HEK293 (cell line): ENCODE results near the gene TAOK3.

Source experiments
- CTCF ChIA-PET: fragments of 350-600 bp; formaldehyde crosslinking; extraction: SDS; loops from one replicate; lab custom pipeline; 2021; ENCODE audit warnings: antibody characterized with exemption; lab: Yijun Ruan, JAX
- POLR2A ChIA-PET: fragments of 300-600 bp; formaldehyde crosslinking; extraction: SDS; loops from one replicate; lab custom pipeline; 2020; ENCODE audit warnings: antibody characterized with exemption, inconsistent platforms; lab: Yijun Ruan, JAX
- H3K27ac ChIP-seq: fragments of 200-500 bp; sonication (Bioruptor generic); 2 replicates; pipeline ENCODE4 v1.5.1; 2014; ENCODE audit warnings: low read depth, low read length, control low read depth, inconsistent platforms; ENCODE audit errors: extremely low read depth
- H3K36me3 ChIP-seq, 2 experiments: fragments of 200-500 bp in 1 of 2; sonication (Bioruptor generic) in 1 of 2; 1 replicate in 1 of 2; 2 replicates in 1 of 2; pipeline ENCODE4 v1.5.1; 2014 to 2017; ENCODE audit warnings: inconsistent platforms in 2 of 2, low read length in 2 of 2; ENCODE audit not compliant: control insufficient read depth in 2 of 2, insufficient read depth in 1 of 2
- H3K4me1 ChIP-seq: fragments of 200-500 bp; sonication (Bioruptor generic); 2 replicates; pipeline ENCODE4 v1.5.1; 2014; ENCODE audit warnings: mild to moderate bottlenecking, low read length, inconsistent platforms; ENCODE audit not compliant: control insufficient read depth, insufficient read depth
- H3K4me3 ChIP-seq: 2 replicates; pipeline ENCODE4 v1.5.1; 2011; ENCODE audit warnings: low read depth, mild to moderate bottlenecking, control low read depth, low read length, moderate library complexity
- H3K9me3 ChIP-seq: fragments of 200-500 bp; sonication (Bioruptor generic); 2 replicates; pipeline ENCODE4 v1.5.1; 2014; ENCODE audit warnings: low read depth, low read length, inconsistent platforms; ENCODE audit not compliant: control insufficient read depth, insufficient read depth
- AEBP2 ChIP-seq: fragments of 450-650 bp; formaldehyde crosslinking; IDR thresholded peaks from 2 replicates; pipeline ENCODE4 v1.5.1; 2016; ENCODE audit warnings: missing biosample characterization, missing genetic modification characterization, borderline replicate concordance
- BCL11B ChIP-seq: fragments of 450-650 bp; formaldehyde crosslinking; IDR thresholded peaks from 2 replicates; pipeline ENCODE4 v1.5.1; 2016; ENCODE audit warnings: low read depth, missing biosample characterization, missing genetic modification characterization
- GLIS1 ChIP-seq: fragments of 450-650 bp; formaldehyde crosslinking; IDR thresholded peaks from 2 replicates; pipeline ENCODE4 v1.5.1; 2016; ENCODE audit warnings: missing biosample characterization, missing genetic modification characterization
- MEIS1 ChIP-seq: sonication (generic); formaldehyde crosslinking; IDR thresholded peaks from 2 replicates; pipeline ENCODE4 v1.8.1; 2022; ENCODE audit warnings: missing genetic modification reagents, mild to moderate bottlenecking, borderline replicate concordance
- REST ChIP-seq: fragments of 450-650 bp; formaldehyde crosslinking; IDR thresholded peaks from 2 replicates; pipeline ENCODE4 v1.5.1; 2016; ENCODE audit warnings: missing biosample characterization, missing genetic modification characterization
- WT1 ChIP-seq: fragments of 450-650 bp; formaldehyde crosslinking; IDR thresholded peaks from 2 replicates; pipeline ENCODE4 v1.5.1; 2016; ENCODE audit warnings: missing biosample characterization, missing genetic modification characterization
- ZNF266 ChIP-seq: fragments of 450-650 bp; formaldehyde crosslinking; IDR thresholded peaks from 2 replicates; pipeline ENCODE4 v1.5.1; 2016; ENCODE audit warnings: missing biosample characterization, missing genetic modification characterization, low read depth
- ZNF292 ChIP-seq: fragments of 450-650 bp; formaldehyde crosslinking; IDR thresholded peaks from 2 replicates; pipeline ENCODE4 v1.5.1; 2016; ENCODE audit warnings: low read depth, missing biosample characterization, missing genetic modification characterization, borderline replicate concordance
- ZNF416 ChIP-seq: fragments of 450-650 bp; formaldehyde crosslinking; IDR thresholded peaks from 2 replicates; pipeline ENCODE4 v1.5.1; 2016; ENCODE audit warnings: missing biosample characterization, missing genetic modification characterization
- ZNF423 ChIP-seq: fragments of 450-650 bp; formaldehyde crosslinking; IDR thresholded peaks from 2 replicates; pipeline ENCODE4 v1.5.1; 2016; ENCODE audit warnings: missing biosample characterization, missing genetic modification characterization
- ZNF555 ChIP-seq: fragments of 450-650 bp; formaldehyde crosslinking; conservative IDR thresholded peaks from 2 replicates; pipeline ENCODE4 v1.5.1; 2017; ENCODE audit warnings: missing biosample characterization, mild to moderate bottlenecking, missing genetic modification characterization, inconsistent platforms
- ZNF580 ChIP-seq: fragments of 450-650 bp; formaldehyde crosslinking; IDR thresholded peaks from 2 replicates; pipeline ENCODE4 v1.5.1; 2016; ENCODE audit warnings: missing biosample characterization, missing genetic modification characterization
- ZNF621 ChIP-seq: fragments of 450-650 bp; formaldehyde crosslinking; IDR thresholded peaks from 2 replicates; pipeline ENCODE4 v1.5.1; 2017; ENCODE audit warnings: missing biosample characterization, missing genetic modification characterization
- ZNF639 ChIP-seq: fragments of 450-650 bp; formaldehyde crosslinking; IDR thresholded peaks from 2 replicates; pipeline ENCODE4 v1.5.1; 2016; ENCODE audit warnings: missing biosample characterization, missing genetic modification characterization
- ZNF785 ChIP-seq: fragments of 450-650 bp; formaldehyde crosslinking; IDR thresholded peaks from 2 replicates; pipeline ENCODE4 v1.5.1; 2016; ENCODE audit warnings: missing biosample characterization, missing genetic modification characterization
- ZSCAN16 ChIP-seq: fragments of 450-650 bp; formaldehyde crosslinking; IDR thresholded peaks from 2 replicates; pipeline ENCODE4 v1.5.1; 2016; ENCODE audit warnings: missing biosample characterization, missing genetic modification characterization
- TF ChIP-seq, protein P1 (sequence below): fragments of 450-650 bp; formaldehyde crosslinking; IDR thresholded peaks from 2 replicates; pipeline ENCODE4 v1.5.1; 2016; ENCODE audit warnings: missing biosample characterization, missing genetic modification characterization

Gene TAOK3

DNA sequence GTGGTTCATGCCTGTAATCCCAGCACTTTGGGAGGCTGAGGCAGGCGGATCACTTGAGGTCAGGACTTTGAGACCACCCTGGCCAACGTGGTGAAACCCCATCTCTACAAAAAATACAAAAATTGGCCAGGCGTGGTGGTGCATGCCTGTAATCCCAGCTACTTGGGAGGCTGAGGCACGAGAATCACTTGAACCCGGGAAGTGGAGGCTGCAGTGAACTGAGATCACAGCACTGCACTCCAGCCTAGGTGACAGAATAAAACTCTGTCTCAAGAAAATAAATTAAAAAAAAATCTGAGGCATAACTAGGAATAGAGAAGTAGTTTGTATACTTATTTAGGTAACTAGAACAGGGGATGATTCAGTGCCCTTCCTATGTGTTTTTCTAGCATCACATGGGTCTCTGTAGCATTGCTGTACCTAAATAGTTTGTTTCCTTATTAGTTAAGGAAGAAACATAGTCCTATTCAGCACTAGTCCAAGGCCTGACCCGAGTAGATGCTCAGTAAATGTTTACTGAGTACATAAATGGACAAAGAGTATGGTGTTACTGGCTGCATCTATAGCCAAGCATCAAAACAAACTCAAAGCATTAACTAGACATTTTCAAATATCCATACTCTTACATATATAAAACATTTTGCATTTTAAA, 21.7 kb downstream of the TAOK3 start (continued):
- TF ChIP-seq AEBP2 (tag by site-specific recombination): no peak
- TF ChIP-seq ZNF785: no peak
- TF ChIP-seq ZNF266: no peak
- no peak for TF ChIP-seq ZNF580 (tag by site-specific recombination)

GRCh38 chr12:118347916-118348315, 24.8 kb downstream of the TAOK3 start:
- H3K4me1 ChIP-seq: no peaks in the 10 kb centered on the region
- TF ChIP-seq ZNF639 (tag by site-specific recombination): no peak
- TF ChIP-seq ZNF416 (tag by site-specific recombination): no peak
- TF ChIP-seq ZNF292 (tag by site-specific recombination): no peak
- TF ChIP-seq ZNF621 (tag by site-specific recombination): no peak
- no peak for TF ChIP-seq MEIS1
- TF ChIP-seq ZNF423 (tag by site-specific recombination): no peak
- TF ChIP-seq WT1 (tag by site-specific recombination): no peak
- TF ChIP-seq, all 188 proteins: peak for 0
- no peaks in the 10 kb centered on the region for H3K36me3 ChIP-seq
- ChIA-PET POLR2A (no interaction called here), CTCF (interaction anchor here (1.1 kb wide), 1 partner anchor 10 kb away, joined by 3 read pairs; no protein-coding TSS in a partner anchor)
- H3K4me3 ChIP-seq: no peak overlapping the region
- no peak overlapping the region for H3K27ac ChIP-seq
- no peaks in the 10 kb centered on the region for H3K9me3 ChIP-seq

GRCh38 chr12:118346895-118347294, 25.8 kb downstream of the TAOK3 start:
- POLR2A ChIA-PET: interaction anchor here (1.5 kb wide), 1 partner anchor 26 kb away, joined by 8 read pairs; the partner anchor contains the start of gene TAOK3
- no peak for TF ChIP-seq REST (tag by site-specific recombination)
- TF ChIP-seq, all 188 proteins: peak for 0
- Histone ChIP-seq H3K27ac (no peak overlapping the region), H3K9me3 (no peaks in the 10 kb centered on the region), H3K4me3 (no peak overlapping the region), H3K36me3 (no peaks in the 10 kb centered on the region), H3K4me1 (no peaks in the 10 kb centered on the region)
- CTCF ChIA-PET: interaction anchor here (0.5 to 2.2 kb wide), 4 partner anchors 11 to 1285 kb away, joined by 3 to 9 read pairs (median 3); no protein-coding TSS in a partner anchor

DNA sequence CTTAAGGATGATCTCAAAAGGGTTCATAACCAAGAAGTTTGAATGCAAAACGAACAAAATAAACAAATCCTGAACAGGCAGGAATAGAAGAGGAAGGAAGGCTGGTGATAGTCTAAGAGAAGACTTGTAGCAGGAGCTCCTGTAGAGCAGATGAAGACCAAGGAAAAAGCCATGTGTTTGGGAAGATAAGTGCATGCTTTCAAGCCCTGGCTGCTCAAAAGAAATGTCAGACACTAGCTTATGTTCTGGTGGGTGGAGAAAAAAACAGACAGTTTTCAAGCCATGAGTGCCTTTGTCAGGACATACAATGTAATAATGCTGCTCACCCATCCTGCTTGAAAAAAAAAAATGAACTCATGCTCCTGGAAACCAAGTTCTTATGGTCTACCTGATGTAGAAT, 27.4 kb downstream of the TAOK3 start:
- TF ChIP-seq, protein P1, sequence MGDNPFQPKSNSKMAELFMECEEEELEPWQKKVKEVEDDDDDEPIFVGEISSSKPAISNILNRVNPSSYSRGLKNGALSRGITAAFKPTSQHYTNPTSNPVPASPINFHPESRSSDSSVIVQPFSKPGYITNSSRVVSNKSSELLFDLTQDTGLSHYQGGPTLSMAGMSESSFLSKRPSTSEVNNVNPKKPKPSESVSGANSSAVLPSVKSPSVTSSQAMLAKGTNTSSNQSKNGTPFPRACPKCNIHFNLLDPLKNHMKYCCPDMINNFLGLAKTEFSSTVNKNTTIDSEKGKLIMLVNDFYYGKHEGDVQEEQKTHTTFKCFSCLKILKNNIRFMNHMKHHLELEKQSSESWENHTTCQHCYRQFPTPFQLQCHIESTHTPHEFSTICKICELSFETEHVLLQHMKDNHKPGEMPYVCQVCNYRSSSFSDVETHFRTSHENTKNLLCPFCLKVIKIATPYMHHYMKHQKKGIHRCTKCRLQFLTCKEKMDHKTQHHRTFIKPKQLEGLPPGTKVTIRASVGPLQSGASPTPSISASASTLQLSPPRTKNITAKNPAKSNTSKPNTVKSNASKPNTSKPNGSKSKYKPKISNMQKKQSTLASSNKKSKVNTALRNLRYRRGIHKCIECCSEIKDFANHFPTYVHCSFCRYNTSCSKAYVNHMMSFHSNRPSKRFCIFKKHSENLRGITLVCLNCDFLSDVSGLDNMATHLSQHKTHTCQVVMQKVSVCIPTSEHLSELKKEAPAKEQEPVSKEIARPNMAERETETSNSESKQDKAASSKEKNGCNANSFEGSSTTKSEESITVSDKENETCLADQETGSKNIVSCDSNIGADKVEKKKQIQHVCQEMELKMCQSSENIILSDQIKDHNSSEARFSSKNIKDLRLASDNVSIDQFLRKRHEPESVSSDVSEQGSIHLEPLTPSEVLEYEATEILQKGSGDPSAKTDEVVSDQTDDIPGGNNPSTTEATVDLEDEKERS (tag by site-specific recombination): no peak
- no peak for TF ChIP-seq GLIS1 (tag by site-specific recombination)
- TF ChIP-seq BCL11B (tag by site-specific recombination): no peak
- TF ChIP-seq ZNF555 (tag by site-specific recombination): no peak
- no peak for TF ChIP-seq ZSCAN16 (tag by site-specific recombination)
- POLR2A ChIA-PET: no interaction called here
- H3K9me3 ChIP-seq: no peaks in the 10 kb centered on the region
- no peaks in the 10 kb centered on the region for H3K4me1 ChIP-seq
- CTCF ChIA-PET: interaction anchor here (1.1 to 2.2 kb wide), 3 partner anchors 12 to 162 kb away, joined by 3 to 9 read pairs (median 3); no protein-coding TSS in a partner anchor
- no peaks in the 10 kb centered on the region for H3K36me3 ChIP-seq
- no peak overlapping the region for H3K27ac ChIP-seq
- H3K4me3 ChIP-seq: no peak overlapping the region
